Measurements from ENCODE around the gene KRT82. TPM values are rescaled to one million over a fixed set of nuclear protein-coding genes. Genes with fewer than 3 reads are reported as not detected.
"Not testable (repeated sequence)": the region's sequence is repeated elsewhere in the genome, so short reads cannot be mapped to it uniquely, and the experiment has no call there.

The KRT82 gene
- total RNA-seq, 1 experiment from 2014 or later: not detected

DNA sequence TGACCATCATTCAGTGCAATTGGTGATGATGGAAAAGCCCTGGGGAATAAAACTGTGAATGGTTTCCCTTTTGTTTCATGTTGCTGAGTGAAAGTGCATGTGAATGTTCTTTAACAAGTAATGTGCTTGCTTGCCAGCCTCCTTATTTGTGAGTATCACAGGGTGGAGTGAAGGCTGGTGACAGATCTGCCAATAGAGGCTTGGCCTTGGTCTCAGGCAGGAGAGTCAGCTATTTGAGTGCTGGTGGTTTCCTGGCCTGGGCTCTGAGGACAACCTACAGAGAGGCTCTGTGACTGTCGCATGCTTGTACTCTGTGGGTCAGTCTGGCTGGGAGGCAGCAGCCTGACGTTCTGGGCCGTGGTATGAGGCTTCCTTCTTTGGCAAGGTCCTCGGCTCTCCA lies 59.5 kb downstream of the KRT82 start:
- peak; percentile 44 for DNase-seq (ENCODE audit: low spot score)

DNA sequence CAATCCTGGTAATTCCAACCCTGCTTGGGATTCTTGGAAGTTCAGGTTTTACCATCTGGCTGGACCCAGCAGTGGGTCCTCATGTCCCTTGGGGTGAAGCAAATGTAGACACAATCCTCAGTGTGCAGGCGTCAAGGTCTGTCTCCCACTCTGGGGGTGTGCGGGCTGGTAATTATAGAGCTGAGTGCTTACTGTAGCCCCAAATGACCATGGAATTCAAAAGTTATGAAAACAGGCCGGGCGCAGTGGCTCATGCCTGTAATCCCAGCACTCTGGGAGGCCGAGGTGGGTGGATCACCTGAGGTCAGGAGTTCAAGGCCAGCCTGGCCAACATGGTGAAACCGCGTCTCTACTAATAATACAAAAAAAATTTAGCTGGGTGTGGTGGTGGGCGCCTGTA lies 61.1 kb downstream of the KRT82 start:
- DNase-seq (ENCODE audit: low spot score): not testable (repeated sequence)

DNA sequence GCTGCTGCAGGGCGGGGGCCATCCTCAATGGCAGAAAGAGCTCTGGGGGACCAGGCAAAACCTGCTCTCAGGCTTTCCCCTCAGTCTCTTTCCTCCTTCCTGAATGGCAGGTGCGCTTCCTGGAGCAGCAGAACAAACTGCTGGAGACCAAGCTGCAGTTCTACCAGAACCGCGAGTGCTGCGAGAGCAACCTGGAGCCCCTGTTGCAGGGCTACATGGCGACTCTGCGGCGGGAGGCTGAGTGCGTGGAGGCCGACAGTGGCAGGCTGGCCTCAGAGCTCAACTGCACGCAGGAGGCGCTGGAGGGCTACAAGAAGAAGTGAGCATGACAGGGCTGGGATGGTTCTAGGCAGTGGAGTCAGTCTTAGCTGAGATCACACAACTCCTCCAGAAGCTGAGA lies 62.0 kb downstream of the KRT82 start:
- no peak for DNase-seq (ENCODE audit: low spot score)

Other genes starting within 250 kb of the KRT82 start
- gene KRT80, start 214.3 kb downstream of the KRT82 start, total RNA-seq (2014; rRNA removed; shearing (Covaris generic)): 24.7 and 27.0 TPM in 2 replicates
- gene KRT7, start 173.1 kb downstream of the KRT82 start, total RNA-seq (2014; rRNA removed; shearing (Covaris generic)): 3.8 and 11.9 TPM in 2 replicates
- gene KRT86, start 131.7 kb downstream of the KRT82 start, total RNA-seq (2014; rRNA removed; shearing (Covaris generic)): 0.13 and 0.81 TPM in 2 replicates
- gene KRT81, start 114.8 kb downstream of the KRT82 start, total RNA-seq (2014; rRNA removed; shearing (Covaris generic)): 0.21 TPM in 1 of 2 replicates, not detected in the other
- gene KRT83, start 84.9 kb downstream of the KRT82 start, total RNA-seq (2014; rRNA removed; shearing (Covaris generic)): 0.10 and 0.94 TPM in 2 replicates
- gene KRT85, start 38.9 kb downstream of the KRT82 start, total RNA-seq (2014; rRNA removed; shearing (Covaris generic)): not detected in 2 replicates
- not detected in 2 replicates for gene KRT84, start 20.7 kb downstream of the KRT82 start, total RNA-seq (2014; rRNA removed; shearing (Covaris generic))
- gene KRT75, start 28.0 kb upstream of the KRT82 start, total RNA-seq (2014; rRNA removed; shearing (Covaris generic)): 0.08 TPM in 2 replicates
- gene KRT6B, start 45.8 kb upstream of the KRT82 start, total RNA-seq (2014; rRNA removed; shearing (Covaris generic)): 0.23 TPM in 1 of 2 replicates, not detected in the other
- not detected in 2 replicates for gene KRT6C, start 67.5 kb upstream of the KRT82 start, total RNA-seq (2014; rRNA removed; shearing (Covaris generic))
- not detected in 2 replicates for gene KRT6A, start 86.9 kb upstream of the KRT82 start, total RNA-seq (2014; rRNA removed; shearing (Covaris generic))
- not detected in 2 replicates for gene KRT5, start 114.1 kb upstream of the KRT82 start, total RNA-seq (2014; rRNA removed; shearing (Covaris generic))
- gene KRT71, start 146.8 kb upstream of the KRT82 start, total RNA-seq (2014; rRNA removed; shearing (Covaris generic)): not detected in 2 replicates
- not detected in 2 replicates for gene KRT74, start 167.5 kb upstream of the KRT82 start, total RNA-seq (2014; rRNA removed; shearing (Covaris generic))
- not detected in 2 replicates for gene KRT72, start 195.1 kb upstream of the KRT82 start, total RNA-seq (2014; rRNA removed; shearing (Covaris generic))
- not detected in 2 replicates for gene KRT73, start 212.2 kb upstream of the KRT82 start, total RNA-seq (2014; rRNA removed; shearing (Covaris generic))
- gene KRT2, start 245.9 kb upstream of the KRT82 start, total RNA-seq (2014; rRNA removed; shearing (Covaris generic)): not detected in 2 replicates